ENCODE data around the gene RAD50.

RAD50 gene

DNA sequence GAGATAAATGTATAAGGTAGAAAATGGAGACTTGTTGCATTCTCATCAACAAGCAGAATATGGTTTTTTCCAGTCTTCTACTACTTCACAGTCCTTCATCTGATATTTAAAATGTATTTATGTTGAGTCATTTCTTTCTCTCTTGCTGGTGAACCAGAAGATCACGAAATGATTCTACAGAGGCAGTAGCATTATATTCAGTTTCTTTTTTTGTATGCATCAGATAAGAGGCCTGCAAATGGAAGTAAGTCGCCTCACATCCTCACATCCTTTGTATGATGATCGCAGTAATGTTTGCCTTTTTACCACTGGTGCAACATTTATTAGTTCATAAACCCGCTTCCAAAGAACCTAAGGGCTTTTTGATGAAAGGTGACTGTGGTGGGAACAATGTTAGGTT, 79.1 kb downstream of the RAD50 start:
- TF ChIP-seq, protein P1, sequence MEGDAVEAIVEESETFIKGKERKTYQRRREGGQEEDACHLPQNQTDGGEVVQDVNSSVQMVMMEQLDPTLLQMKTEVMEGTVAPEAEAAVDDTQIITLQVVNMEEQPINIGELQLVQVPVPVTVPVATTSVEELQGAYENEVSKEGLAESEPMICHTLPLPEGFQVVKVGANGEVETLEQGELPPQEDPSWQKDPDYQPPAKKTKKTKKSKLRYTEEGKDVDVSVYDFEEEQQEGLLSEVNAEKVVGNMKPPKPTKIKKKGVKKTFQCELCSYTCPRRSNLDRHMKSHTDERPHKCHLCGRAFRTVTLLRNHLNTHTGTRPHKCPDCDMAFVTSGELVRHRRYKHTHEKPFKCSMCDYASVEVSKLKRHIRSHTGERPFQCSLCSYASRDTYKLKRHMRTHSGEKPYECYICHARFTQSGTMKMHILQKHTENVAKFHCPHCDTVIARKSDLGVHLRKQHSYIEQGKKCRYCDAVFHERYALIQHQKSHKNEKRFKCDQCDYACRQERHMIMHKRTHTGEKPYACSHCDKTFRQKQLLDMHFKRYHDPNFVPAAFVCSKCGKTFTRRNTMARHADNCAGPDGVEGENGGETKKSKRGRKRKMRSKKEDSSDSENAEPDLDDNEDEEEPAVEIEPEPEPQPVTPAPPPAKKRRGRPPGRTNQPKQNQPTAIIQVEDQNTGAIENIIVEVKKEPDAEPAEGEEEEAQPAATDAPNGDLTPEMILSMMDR (IDR thresholded peaks at IDR 0.05) = no peak
- no peak overlapping the region for H3K27ac Mint-ChIP-seq
- H3K4me1 Mint-ChIP-seq = no peaks in the 10 kb centered on the region
- peaks cover 40% of the 10 kb centered on the region for H3K36me3 Mint-ChIP-seq (ENCODE audit: low read depth)
- H3K4me3 Mint-ChIP-seq = no peak overlapping the region
- H3K27me3 Mint-ChIP-seq (ENCODE audit: low read depth, poor library complexity) = no peaks in the 10 kb centered on the region
- H3K9me3 Mint-ChIP-seq = no peaks in the 10 kb centered on the region
- no peak for DNase-seq

DNA sequence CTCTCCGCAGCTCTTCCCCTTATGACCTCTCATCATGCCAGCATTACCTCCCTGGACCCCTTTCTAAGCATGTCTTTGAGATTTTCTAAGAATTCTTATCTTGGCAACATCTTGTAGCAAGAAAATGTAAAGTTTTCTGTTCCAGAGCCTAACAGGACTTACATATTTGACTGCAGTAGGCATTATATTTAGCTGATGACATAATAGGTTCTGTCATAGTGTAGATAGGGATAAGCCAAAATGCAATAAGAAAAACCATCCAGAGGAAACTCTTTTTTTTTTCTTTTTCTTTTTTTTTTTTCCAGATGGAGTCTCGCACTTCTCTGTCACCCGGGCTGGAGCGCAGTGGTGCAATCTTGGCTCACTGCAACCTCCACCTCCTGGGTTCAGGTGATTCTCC, 80.5 kb downstream of the RAD50 start:
- H3K27ac Mint-ChIP-seq = no peak overlapping the region
- H3K4me3 Mint-ChIP-seq = no peak overlapping the region
- TF ChIP-seq, protein P1 (IDR thresholded peaks at IDR 0.05) = no peak
- DNase-seq = no peak
- H3K4me1 Mint-ChIP-seq = no peaks in the 10 kb centered on the region
- peaks cover 35% of the 10 kb centered on the region for H3K36me3 Mint-ChIP-seq (ENCODE audit: low read depth)
- H3K9me3 Mint-ChIP-seq = no peaks in the 10 kb centered on the region
- H3K27me3 Mint-ChIP-seq (ENCODE audit: low read depth, poor library complexity) = no peaks in the 10 kb centered on the region

DNA sequence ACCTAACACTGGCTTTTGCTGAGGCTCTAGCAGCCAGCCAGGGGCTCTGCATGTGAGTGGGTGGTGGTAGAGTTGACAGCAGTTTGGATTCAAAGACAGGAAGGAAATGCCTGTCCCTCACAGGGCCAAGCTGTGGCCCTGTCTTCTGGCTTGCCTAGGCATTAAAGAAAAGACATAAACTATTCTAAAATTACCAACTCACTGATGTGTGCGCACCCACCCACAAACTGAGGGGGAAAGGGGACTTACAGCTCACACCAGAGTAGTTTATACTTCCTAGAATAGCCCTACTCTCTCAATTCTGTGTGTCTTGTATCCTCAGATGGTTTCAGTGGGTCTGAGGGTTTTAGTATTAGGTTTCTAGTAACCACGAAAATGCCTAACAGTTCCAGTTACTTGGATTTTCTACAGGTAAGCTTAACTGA, 82.9 kb downstream of the RAD50 start:
- Mint-ChIP-seq H3K4me1 (no peaks in the 10 kb centered on the region), H3K9me3 (no peaks in the 10 kb centered on the region), H3K27ac (no peak overlapping the region), H3K36me3 (ENCODE audit: low read depth) (peaks cover 34% of the 10 kb centered on the region), H3K4me3 (no peak overlapping the region), H3K27me3 (ENCODE audit: low read depth, poor library complexity) (no peaks in the 10 kb centered on the region)
- DNase-seq = no peak
- TF ChIP-seq, protein P1 (IDR thresholded peaks at IDR 0.05) = no peak

DNA sequence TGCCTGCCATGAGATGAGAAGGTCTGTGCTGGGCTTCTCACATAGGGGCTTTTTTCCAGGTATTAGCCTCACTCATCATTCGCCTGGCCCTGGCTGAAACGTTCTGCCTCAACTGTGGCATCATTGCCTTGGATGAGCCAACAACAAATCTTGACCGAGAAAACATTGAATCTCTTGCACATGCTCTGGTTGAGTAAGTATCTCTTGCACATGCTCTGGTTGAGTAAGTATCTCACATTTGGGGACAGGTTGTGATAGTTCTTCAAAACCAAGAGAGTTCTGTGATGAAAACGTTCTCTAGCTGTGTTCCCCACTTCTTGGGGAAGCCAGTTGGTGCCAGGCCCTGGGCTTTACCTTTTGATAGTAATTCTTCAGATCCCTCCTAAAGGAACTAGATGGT, 83.8 kb downstream of the RAD50 start:
- no peak for DNase-seq
- Mint-ChIP-seq H3K4me1 (no peaks in the 10 kb centered on the region), H3K9me3 (no peaks in the 10 kb centered on the region), H3K4me3 (no peak overlapping the region), H3K36me3 (ENCODE audit: low read depth) (peaks cover 32% of the 10 kb centered on the region), H3K27ac (no peak overlapping the region), H3K27me3 (ENCODE audit: low read depth, poor library complexity) (no peaks in the 10 kb centered on the region)
- TF ChIP-seq, protein P1 (IDR thresholded peaks at IDR 0.05) = no peak

DNA sequence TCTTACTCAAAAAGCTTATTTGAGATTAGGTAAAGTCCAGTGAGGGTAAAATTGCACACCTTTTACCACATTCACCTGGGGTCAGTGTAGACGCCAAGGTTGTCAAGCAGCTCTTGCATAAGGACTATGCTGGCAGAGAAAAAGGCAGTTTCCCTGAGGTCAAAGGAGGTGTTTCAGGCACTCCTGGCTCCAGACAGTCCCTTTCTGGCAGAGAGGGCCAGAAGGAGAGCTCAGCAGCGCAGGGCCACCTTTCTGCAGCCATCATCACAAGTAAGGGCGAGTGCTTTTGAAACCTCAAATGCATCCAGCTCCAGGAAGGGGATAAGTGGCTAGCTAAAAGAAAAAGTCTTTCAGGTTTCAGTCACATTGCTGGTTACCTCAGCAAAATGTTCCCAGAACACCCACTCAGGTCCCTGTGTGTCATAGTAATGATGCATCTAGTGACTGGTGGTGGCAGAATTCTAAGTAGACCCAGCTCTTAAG, 84.5 kb downstream of the RAD50 start:
- Mint-ChIP-seq H3K9me3 (no peaks in the 10 kb centered on the region), H3K4me3 (no peak overlapping the region), H3K27me3 (ENCODE audit: low read depth, poor library complexity) (no peaks in the 10 kb centered on the region), H3K36me3 (ENCODE audit: low read depth) (peaks cover 32% of the 10 kb centered on the region), H3K4me1 (no peaks in the 10 kb centered on the region), H3K27ac (no peak overlapping the region)
- TF ChIP-seq, protein P1 (IDR thresholded peaks at IDR 0.05) = no peak
- DNase-seq = no peak

DNA sequence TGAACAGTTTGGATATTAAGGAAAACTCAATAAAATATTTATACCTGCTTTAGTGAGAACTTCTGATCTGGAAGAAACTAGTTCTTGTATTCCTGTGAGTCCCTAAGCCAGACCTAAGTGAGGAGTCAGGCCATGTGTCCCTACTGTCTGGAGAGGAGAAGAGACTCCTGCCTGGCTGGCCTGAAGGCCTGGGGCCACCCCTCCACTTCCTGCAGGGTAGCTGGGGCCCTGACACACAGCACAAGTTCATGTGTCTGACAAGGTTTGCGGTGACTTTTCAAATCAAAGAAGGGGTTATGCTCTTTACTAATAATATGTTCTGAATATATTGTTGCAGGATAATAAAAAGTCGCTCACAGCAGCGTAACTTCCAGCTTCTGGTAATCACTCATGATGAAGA, 85.1 kb downstream of the RAD50 start:
- no peak for DNase-seq
- no peaks in the 10 kb centered on the region for H3K4me1 Mint-ChIP-seq
- no peaks in the 10 kb centered on the region for H3K27me3 Mint-ChIP-seq (ENCODE audit: low read depth, poor library complexity)
- no peaks in the 10 kb centered on the region for H3K9me3 Mint-ChIP-seq
- H3K27ac Mint-ChIP-seq = no peak overlapping the region
- TF ChIP-seq, protein P1 (IDR thresholded peaks at IDR 0.05) = no peak
- peaks cover 32% of the 10 kb centered on the region for H3K36me3 Mint-ChIP-seq (ENCODE audit: low read depth)
- no peak overlapping the region for H3K4me3 Mint-ChIP-seq

All from nephron progenitor cell (in vitro differentiated cells).